OCI-LY1 (cell line): Measurements from ENCODE around the gene RNF168.

Source experiments
- H2AFZ ChIP-seq: fragments of 200-600 bp; sonication (generic), shearing (Covaris generic); 2 replicates; pipeline ENCODE4 v1.6.0; 2014; ENCODE audit warnings: antibody characterized with exemption, mild to moderate bottlenecking, low read length
- H3F3A ChIP-seq: fragments of 200-600 bp; sonication (generic), shearing (Covaris generic); 2 replicates; pipeline ENCODE4 v1.6.0; 2014; ENCODE audit warnings: mild to moderate bottlenecking, antibody characterized with exemption, low read length, moderate library complexity; ENCODE audit not compliant: insufficient read depth
- H3K27ac ChIP-seq: fragments of 200-600 bp; sonication (generic); 2 replicates; pipeline ENCODE4 v1.5.1; 2014; ENCODE audit warnings: low read length, mixed run types, mild to moderate bottlenecking, low read depth; ENCODE audit not compliant: poor library complexity, severe bottlenecking
- H3K27me3 ChIP-seq: fragments of 200-600 bp; sonication (generic); 2 replicates; pipeline ENCODE4 v1.6.0; 2014; ENCODE audit warnings: antibody characterized with exemption, mild to moderate bottlenecking, low read length, moderate library complexity; ENCODE audit not compliant: insufficient read depth
- H3K36me3 ChIP-seq: fragments of 200-600 bp; sonication (generic); 2 replicates; pipeline ENCODE4 v1.6.1; 2014; ENCODE audit warnings: mild to moderate bottlenecking, antibody characterized with exemption, low read length, moderate library complexity, mixed read lengths; ENCODE audit not compliant: insufficient read depth
- H3K4me1 ChIP-seq: fragments of 200-600 bp; sonication (generic); 2 replicates; pipeline ENCODE4 v1.5.1; 2014; ENCODE audit warnings: mild to moderate bottlenecking, low read length, moderate library complexity; ENCODE audit not compliant: insufficient read depth, severe bottlenecking
- H3K4me2 ChIP-seq: fragments of 200-600 bp; sonication (generic), shearing (Covaris generic); 2 replicates; pipeline ENCODE4 v1.6.1; 2014; ENCODE audit warnings: low read length
- H3K4me3 ChIP-seq: fragments of 200-600 bp; sonication (generic); 2 replicates; pipeline ENCODE4 v1.5.1; 2014; ENCODE audit warnings: low read length, low read depth, mild to moderate bottlenecking, mixed read lengths; ENCODE audit not compliant: poor library complexity, severe bottlenecking
- H3K79me2 ChIP-seq: fragments of 200-600 bp; shearing (Covaris generic); 2 replicates; pipeline ENCODE4 v1.6.1; 2016; ENCODE audit warnings: mixed run types, low read length, mixed read lengths; ENCODE audit not compliant: insufficient read depth
- H3K9ac ChIP-seq: fragments of 200-600 bp; sonication (generic), shearing (Covaris generic); 2 replicates; pipeline ENCODE4 v1.6.1; 2014; ENCODE audit warnings: mild to moderate bottlenecking, low read length, mixed read lengths
- H3K9me2 ChIP-seq: fragments of 200-600 bp; sonication (generic), shearing (Covaris generic); 2 replicates; pipeline ENCODE4 v1.6.1; 2014; ENCODE audit warnings: low read depth, mild to moderate bottlenecking, low read length, mixed read lengths
- H3K9me3 ChIP-seq: fragments of 200-600 bp; shearing (Covaris generic); 2 replicates; pipeline ENCODE4 v1.6.1; 2014; ENCODE audit warnings: low read length, mixed read lengths
- H4K20me1 ChIP-seq: fragments of 200-600 bp; sonication (generic), shearing (Covaris generic); 2 replicates; pipeline ENCODE4 v1.6.0; 2016; ENCODE audit warnings: mild to moderate bottlenecking, low read length; ENCODE audit not compliant: insufficient read depth
- EZH2 ChIP-seq: fragments of 200-600 bp; sonication (generic), shearing (Covaris generic); IDR thresholded peaks from 2 replicates; pipeline ENCODE4 v1.8.0; 2017; ENCODE audit warnings: borderline replicate concordance, mixed run types, mild to moderate bottlenecking, antibody characterized with exemption, low read length, moderate library complexity, mixed read lengths
- TF ChIP-seq, protein P1 (sequence below): fragments of 200-600 bp; sonication (generic), shearing (Covaris generic); IDR thresholded peaks from 2 replicates; pipeline ENCODE4 v1.5.1; 2017; ENCODE audit warnings: mild to moderate bottlenecking, antibody characterized with exemption, low read length, moderate library complexity, mixed read lengths

Gene RNF168

GRCh38 chr3:196501316-196502044 lies 2.1 kb downstream of the RNF168 start:
- Histone ChIP-seq H3K9ac (peak overlapping the region; percentile 95), H3K79me2 (peaks cover 68% of the 10 kb centered on the region), H3F3A (no peaks in the 10 kb centered on the region), H3K27ac (peak overlapping the region; percentile 83), H3K9me3 (peaks cover 18% of the 10 kb centered on the region), H3K4me3 (peak overlapping the region; percentile 86), H3K9me2 (no peaks in the 10 kb centered on the region), H3K4me2 (peak overlapping the region; percentile 89), H3K36me3 (peaks cover 58% of the 10 kb centered on the region), H2AFZ (no peak overlapping the region), H4K20me1 (no peaks in the 10 kb centered on the region; the same call in 1 of the 2 replicates), H3K4me1 (peaks cover 18% of the 10 kb centered on the region), H3K27me3 (no peaks in the 10 kb centered on the region)
- TF ChIP-seq, protein P1, sequence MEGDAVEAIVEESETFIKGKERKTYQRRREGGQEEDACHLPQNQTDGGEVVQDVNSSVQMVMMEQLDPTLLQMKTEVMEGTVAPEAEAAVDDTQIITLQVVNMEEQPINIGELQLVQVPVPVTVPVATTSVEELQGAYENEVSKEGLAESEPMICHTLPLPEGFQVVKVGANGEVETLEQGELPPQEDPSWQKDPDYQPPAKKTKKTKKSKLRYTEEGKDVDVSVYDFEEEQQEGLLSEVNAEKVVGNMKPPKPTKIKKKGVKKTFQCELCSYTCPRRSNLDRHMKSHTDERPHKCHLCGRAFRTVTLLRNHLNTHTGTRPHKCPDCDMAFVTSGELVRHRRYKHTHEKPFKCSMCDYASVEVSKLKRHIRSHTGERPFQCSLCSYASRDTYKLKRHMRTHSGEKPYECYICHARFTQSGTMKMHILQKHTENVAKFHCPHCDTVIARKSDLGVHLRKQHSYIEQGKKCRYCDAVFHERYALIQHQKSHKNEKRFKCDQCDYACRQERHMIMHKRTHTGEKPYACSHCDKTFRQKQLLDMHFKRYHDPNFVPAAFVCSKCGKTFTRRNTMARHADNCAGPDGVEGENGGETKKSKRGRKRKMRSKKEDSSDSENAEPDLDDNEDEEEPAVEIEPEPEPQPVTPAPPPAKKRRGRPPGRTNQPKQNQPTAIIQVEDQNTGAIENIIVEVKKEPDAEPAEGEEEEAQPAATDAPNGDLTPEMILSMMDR, result no peak
- no peak for TF ChIP-seq EZH2

- H3K9ac ChIP-seq, result peak overlapping the region; percentile 95
- H3K27me3 ChIP-seq, result no peaks in the 10 kb centered on the region
- H4K20me1 ChIP-seq, result no peaks in the 10 kb centered on the region; the same call in 1 of the 2 replicates
- TF ChIP-seq, protein P1, result no peak
- TF ChIP-seq EZH2, result no peak
- peaks cover 25% of the 10 kb centered on the region for H3K9me3 ChIP-seq
- H3K4me1 ChIP-seq, result peaks cover 18% of the 10 kb centered on the region
- peaks cover 83% of the 10 kb centered on the region for H3K79me2 ChIP-seq
- H3K9me2 ChIP-seq, result no peaks in the 10 kb centered on the region
- H3K27ac ChIP-seq, result peak overlapping the region; percentile 83
- H3F3A ChIP-seq, result no peaks in the 10 kb centered on the region
- peaks cover 73% of the 10 kb centered on the region for H3K36me3 ChIP-seq
- H2AFZ ChIP-seq, result no peak overlapping the region
- H3K4me2 ChIP-seq, result peak overlapping the region; percentile 89
- peak overlapping the region; percentile 86 for H3K4me3 ChIP-seq
These were observed 3.6 kb downstream of the RNF168 start for GRCh38 chr3:196499807-196500524.

GRCh38 chr3:196499061-196499460 lies 4.5 kb downstream of the RNF168 start:
- Histone ChIP-seq H3K27ac (no peak overlapping the region), H3K4me3 (peak overlapping the region; percentile 86), H4K20me1 (no peaks in the 10 kb centered on the region; the same call in 1 of the 2 replicates), H3K36me3 (peaks cover 82% of the 10 kb centered on the region), H3K9ac (no peak overlapping the region), H3K79me2 (peaks cover 92% of the 10 kb centered on the region), H2AFZ (no peak overlapping the region), H3F3A (no peaks in the 10 kb centered on the region), H3K4me1 (peaks cover 15% of the 10 kb centered on the region), H3K27me3 (no peaks in the 10 kb centered on the region), H3K9me3 (peaks cover 28% of the 10 kb centered on the region), H3K9me2 (no peaks in the 10 kb centered on the region), H3K4me2 (no peak overlapping the region)
- no peak for TF ChIP-seq EZH2
- TF ChIP-seq, protein P1, result no peak
